H9 (cell line): ENCODE measurements around the gene KCNH1. TPM values are rescaled to one million over a fixed set of nuclear protein-coding genes. Genes with fewer than 3 reads are reported as not detected.

Experiments used
- DNase-seq: peaks from one replicate; pipeline ENCODE4 v3.0.0-alpha.2; 2017
- H2AFZ ChIP-seq: one replicate; pipeline ENCODE4 v1.6.1; 2013; ENCODE audit warnings: mild to moderate bottlenecking, low read length, control low read depth, moderate library complexity
- H2AK5ac ChIP-seq: 2 replicates; pipeline ENCODE4 v1.6.1; 2013; ENCODE audit warnings: low read length, control low read depth, mixed read lengths; ENCODE audit not compliant: insufficient read length
- H2BK120ac ChIP-seq: one replicate; pipeline ENCODE4 v1.6.1; 2013; ENCODE audit warnings: low read depth, mild to moderate bottlenecking, low read length, control low read depth, inconsistent platforms; ENCODE audit not compliant: poor library complexity, severe bottlenecking
- H2BK12ac ChIP-seq: 2 replicates; pipeline ENCODE4 v1.6.1; 2013; ENCODE audit warnings: low read length, control low read depth, mixed read lengths, low read depth; ENCODE audit not compliant: insufficient read length
- H2BK15ac ChIP-seq: 2 replicates; pipeline ENCODE4 v1.6.1; 2013; ENCODE audit warnings: low read depth, low read length, control low read depth
- H2BK20ac ChIP-seq: one replicate; pipeline ENCODE4 v1.6.1; 2013; ENCODE audit warnings: low read depth, mild to moderate bottlenecking, low read length, control low read depth, inconsistent platforms; ENCODE audit not compliant: poor library complexity, severe bottlenecking
- H2BK5ac ChIP-seq: 2 replicates; pipeline ENCODE4 v1.6.1; 2013; ENCODE audit warnings: low read length, control low read depth, mixed read lengths; ENCODE audit not compliant: insufficient read length
- H3K14ac ChIP-seq: 2 replicates; pipeline ENCODE4 v1.6.1; 2013; ENCODE audit warnings: low read length, control low read depth; ENCODE audit not compliant: insufficient read depth
- H3K18ac ChIP-seq: 2 replicates; pipeline ENCODE4 v1.6.1; 2013; ENCODE audit warnings: low read depth, mild to moderate bottlenecking, mixed read lengths, low read length, control low read depth; ENCODE audit not compliant: insufficient read length
- H3K23ac ChIP-seq: 2 replicates; pipeline ENCODE4 v1.6.1; 2013; ENCODE audit warnings: low read length, control low read depth, mixed read lengths, low read depth; ENCODE audit not compliant: insufficient read length
- H3K23me2 ChIP-seq: 2 replicates; pipeline ENCODE4 v1.6.1; 2013; ENCODE audit warnings: low read depth, mild to moderate bottlenecking, mixed read lengths, low read length, control low read depth; ENCODE audit not compliant: insufficient read length, poor library complexity, severe bottlenecking
- H3K27ac ChIP-seq: 2 replicates; pipeline ENCODE4 v1.5.1; 2013; ENCODE audit warnings: low read length, control low read depth, mixed read lengths, low read depth; ENCODE audit not compliant: insufficient read length
- H3K27me3 ChIP-seq: 2 replicates; pipeline ENCODE4 v1.6.1; 2013; ENCODE audit warnings: low read length, control low read depth, inconsistent platforms; ENCODE audit not compliant: insufficient read depth
- H3K4ac ChIP-seq: 2 replicates; pipeline ENCODE4 v1.6.1; 2013; ENCODE audit warnings: low read depth, mild to moderate bottlenecking, control low read depth, inconsistent platforms, low read length, moderate library complexity
- H3K4me1 ChIP-seq: 2 replicates; pipeline ENCODE4 v1.6.1; 2013; ENCODE audit warnings: low read length, control low read depth, inconsistent platforms; ENCODE audit not compliant: insufficient read depth
- H3K4me2 ChIP-seq: 2 replicates; pipeline ENCODE4 v1.6.1; 2013; ENCODE audit warnings: low read length, control low read depth, mixed read lengths; ENCODE audit not compliant: insufficient read length, insufficient read depth
- H3K56ac ChIP-seq: 2 replicates; pipeline ENCODE4 v1.6.1; 2013; ENCODE audit warnings: low read depth, mild to moderate bottlenecking, mixed read lengths, low read length, control low read depth; ENCODE audit not compliant: insufficient read length
- H3K79me1 ChIP-seq: 2 replicates; pipeline ENCODE4 v1.6.1; 2013; ENCODE audit warnings: low read depth, mild to moderate bottlenecking, moderate library complexity, low read length, control low read depth, inconsistent platforms; ENCODE audit not compliant: insufficient read depth, poor library complexity, severe bottlenecking
- H3K79me2 ChIP-seq: 2 replicates; pipeline ENCODE4 v1.6.1; 2013; ENCODE audit warnings: low read length, control low read depth, inconsistent platforms; ENCODE audit not compliant: insufficient read depth
- H3K9ac ChIP-seq: 2 replicates; pipeline ENCODE4 v1.6.1; 2013; ENCODE audit warnings: low read length, control low read depth, mixed read lengths; ENCODE audit not compliant: insufficient read length; ENCODE audit errors: extremely low read depth
- H3K9me3 ChIP-seq: one replicate; pipeline ENCODE4 v1.6.1; 2013; ENCODE audit warnings: low read depth, low read length, inconsistent platforms; ENCODE audit not compliant: control insufficient read depth
- H3T11ph ChIP-seq: one replicate; pipeline ENCODE4 v1.6.1; 2013; ENCODE audit warnings: mild to moderate bottlenecking, low read length, control low read depth, inconsistent platforms
- H4K20me1 ChIP-seq: one replicate; pipeline ENCODE4 v1.6.1; 2013; ENCODE audit not compliant: control insufficient read depth, insufficient read length, insufficient read depth
- H4K5ac ChIP-seq: 2 replicates; pipeline ENCODE4 v1.6.1; 2013; ENCODE audit warnings: low read depth, mild to moderate bottlenecking, mixed read lengths, low read length, control low read depth; ENCODE audit not compliant: insufficient read length
- H4K8ac ChIP-seq: replicated peaks from 2 replicates; pipeline ENCODE4 v1.6.1; 2013; ENCODE audit warnings: low read length, control low read depth, mixed read lengths, low read depth; ENCODE audit not compliant: insufficient read length
- H4K91ac ChIP-seq: 2 replicates; pipeline ENCODE4 v1.6.1; 2013; ENCODE audit warnings: low read depth, mild to moderate bottlenecking, moderate library complexity, mixed read lengths, low read length, control low read depth; ENCODE audit not compliant: insufficient read length
- H3K27ac Mint-ChIP-seq, 3 experiments: 2 replicates in 2 of 3; 3 replicates in 1 of 3; pipeline ENCODE4 v1.8.0; 2020 to 2021; ENCODE audit warnings: mixed read lengths in 3 of 3, mild to moderate bottlenecking in 1 of 3, moderate library complexity in 1 of 3
- H3K27me3 Mint-ChIP-seq: 2 replicates; pipeline ENCODE4 v1.8.0; 2021; ENCODE audit warnings: low read depth, mild to moderate bottlenecking, moderate library complexity, mixed read lengths
- H3K36me3 Mint-ChIP-seq, 3 experiments: 2 replicates in 2 of 3; 3 replicates in 1 of 3; pipeline ENCODE4 v1.8.0; 2020 to 2021; ENCODE audit warnings: low read depth in 3 of 3, mixed read lengths in 3 of 3; ENCODE audit not compliant: insufficient read depth in 1 of 3
- H3K4me1 Mint-ChIP-seq, 2 experiments: 2 replicates each; pipeline ENCODE4 v1.8.0; 2020; ENCODE audit warnings: mixed read lengths in 2 of 2
- H3K4me3 Mint-ChIP-seq, 2 experiments: 2 replicates in 1 of 2; 3 replicates in 1 of 2; pipeline ENCODE4 v1.8.0; 2020 to 2021; ENCODE audit warnings: mild to moderate bottlenecking in 2 of 2, mixed read lengths in 2 of 2, moderate library complexity in 1 of 2
- H3K9me3 Mint-ChIP-seq, 2 experiments: 2 replicates in 1 of 2; 3 replicates in 1 of 2; pipeline ENCODE4 v1.8.0; 2020; ENCODE audit warnings: mild to moderate bottlenecking in 2 of 2, mixed read lengths in 2 of 2, moderate library complexity in 1 of 2
- CTCF ChIP-seq: fragments of 200-600 bp; sonication (generic); conservative IDR thresholded peaks from 3 replicates; pipeline ENCODE4 v1.8.0; 2021; ENCODE audit warnings: antibody characterized with exemption, mild to moderate bottlenecking
- total RNA-seq: library from RNA; stranded (reverse); gene quantifications from 2 replicates; pipeline ENCODE4 v1.2.1, GENCODE V29; 2021

The KCNH1 gene
- total RNA-seq, 1 experiment from 2014 or later, result 0.11 TPM

DNA sequence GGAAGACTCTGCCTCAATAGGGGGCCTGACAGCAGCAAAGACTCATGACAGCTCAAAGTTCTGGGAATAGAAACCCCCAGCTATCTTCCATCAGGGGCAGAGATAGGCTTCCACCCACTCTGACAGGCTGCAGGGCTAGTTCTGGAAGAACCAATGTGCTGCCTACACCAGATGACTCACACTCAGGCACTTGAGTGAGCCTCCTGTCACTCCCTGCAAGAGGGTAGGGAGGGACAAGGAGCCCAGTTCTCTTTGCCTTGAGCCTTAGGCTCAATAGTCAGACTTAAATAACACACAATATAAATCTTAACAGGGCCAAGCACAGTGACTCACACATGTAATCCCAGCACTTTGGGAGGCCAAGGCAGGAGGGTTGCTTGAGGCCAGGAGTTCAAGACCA, 418.9 kb downstream of the KCNH1 start:
- no peaks in the 10 kb centered on the region for H3K9me3 Mint-ChIP-seq
- Histone ChIP-seq H3K56ac (no peak overlapping the region), H4K20me1 (no peaks in the 10 kb centered on the region), H2BK15ac (no peak overlapping the region), H3K23me2 (no peaks in the 10 kb centered on the region), H3K4me1 (no peaks in the 10 kb centered on the region), H3K23ac (no peak overlapping the region), H4K5ac (no peak overlapping the region), H2BK5ac (no peak overlapping the region), H3T11ph (no peak overlapping the region), H2BK20ac (no peak overlapping the region), H3K14ac (no peak overlapping the region), H4K8ac (no peak overlapping the region), H4K91ac (no peak overlapping the region), H3K79me2 (no peaks in the 10 kb centered on the region), H3K18ac (no peak overlapping the region), H3K27ac (no peak overlapping the region), H3K4ac (no peak overlapping the region), H2BK12ac (no peak overlapping the region), H3K9ac (no peak overlapping the region), H3K27me3 (no peaks in the 10 kb centered on the region), H2AFZ (no peak overlapping the region), H2BK120ac (no peak overlapping the region), H3K4me2 (no peak overlapping the region), H3K79me1 (no peaks in the 10 kb centered on the region), H2AK5ac (no peak overlapping the region), H3K9me3 (no peaks in the 10 kb centered on the region)
- no peak for TF ChIP-seq CTCF
- no peak overlapping the region for H3K27ac Mint-ChIP-seq
- DNase-seq, result no peak
- no peaks in the 10 kb centered on the region for H3K4me1 Mint-ChIP-seq
- no peaks in the 10 kb centered on the region; the same call in 1 of the 2 replicates for H3K27me3 Mint-ChIP-seq
- no peak overlapping the region for H3K4me3 Mint-ChIP-seq
- H3K36me3 Mint-ChIP-seq, result no peaks in the 10 kb centered on the region
